GM19351 (cell line): ENCODE results near the gene S1PR4.

Experiments used
- ATAC-seq: cut with Tn5 transposase; IDR thresholded peaks from one replicate; pipeline ENCODE4 v1.9.1; 2021; ENCODE audit warnings: mild to moderate bottlenecking, moderate library complexity; ENCODE audit not compliant: unreplicated experiment

S1PR4 gene, protein sequence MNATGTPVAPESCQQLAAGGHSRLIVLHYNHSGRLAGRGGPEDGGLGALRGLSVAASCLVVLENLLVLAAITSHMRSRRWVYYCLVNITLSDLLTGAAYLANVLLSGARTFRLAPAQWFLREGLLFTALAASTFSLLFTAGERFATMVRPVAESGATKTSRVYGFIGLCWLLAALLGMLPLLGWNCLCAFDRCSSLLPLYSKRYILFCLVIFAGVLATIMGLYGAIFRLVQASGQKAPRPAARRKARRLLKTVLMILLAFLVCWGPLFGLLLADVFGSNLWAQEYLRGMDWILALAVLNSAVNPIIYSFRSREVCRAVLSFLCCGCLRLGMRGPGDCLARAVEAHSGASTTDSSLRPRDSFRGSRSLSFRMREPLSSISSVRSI

DNA sequence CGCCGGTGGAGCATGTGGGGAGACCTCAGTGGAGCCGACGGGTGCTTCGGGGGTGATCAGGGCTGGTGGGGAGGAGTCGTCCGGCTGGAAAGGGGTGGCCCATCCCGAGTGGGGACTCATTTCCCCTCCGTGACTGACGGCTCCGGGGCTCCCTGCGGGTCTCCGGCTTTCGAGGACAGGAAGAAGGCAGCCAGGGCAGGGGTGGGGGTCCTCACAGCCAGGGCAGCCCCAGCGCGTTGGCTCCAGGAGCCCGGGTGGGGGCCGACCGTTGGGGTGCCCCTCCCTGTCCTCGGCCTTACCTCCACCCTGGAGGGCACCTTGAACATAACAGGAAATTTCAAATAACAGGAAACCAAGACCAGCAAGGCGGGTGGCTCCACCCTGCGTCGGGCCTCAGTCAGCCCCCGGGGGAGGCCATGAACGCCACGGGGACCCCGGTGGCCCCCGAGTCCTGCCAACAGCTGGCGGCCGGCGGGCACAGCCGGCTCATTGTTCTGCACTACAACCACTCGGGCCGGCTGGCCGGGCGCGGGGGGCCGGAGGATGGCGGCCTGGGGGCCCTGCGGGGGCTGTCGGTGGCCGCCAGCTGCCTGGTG is at the start of gene S1PR4:
Gene S1PR4 (plus strand): TSS at position 393 of the 596 bp plus-strand sequence. CDS start 24 bp downstream, at position 417.
- no peak for ATAC-seq

DNA sequence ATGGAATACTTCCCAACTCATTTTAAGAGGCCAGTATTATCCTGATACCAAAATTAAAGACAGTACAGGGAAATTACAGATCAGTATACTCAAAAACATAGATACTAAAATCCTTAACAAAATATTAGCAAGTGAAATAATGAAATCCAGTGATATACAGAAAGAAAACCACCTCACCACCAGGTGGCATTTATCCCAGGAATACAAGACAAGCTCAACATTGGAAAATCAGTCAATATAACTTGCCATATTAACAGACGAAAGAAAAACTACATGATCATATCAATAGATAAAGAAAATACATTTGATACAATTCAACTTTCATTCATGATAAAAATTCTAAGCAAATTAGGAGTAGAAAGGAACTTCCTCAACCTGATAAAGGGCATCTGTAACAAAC is 49.5 kb upstream of the S1PR4 start:
- no peak for ATAC-seq

DNA sequence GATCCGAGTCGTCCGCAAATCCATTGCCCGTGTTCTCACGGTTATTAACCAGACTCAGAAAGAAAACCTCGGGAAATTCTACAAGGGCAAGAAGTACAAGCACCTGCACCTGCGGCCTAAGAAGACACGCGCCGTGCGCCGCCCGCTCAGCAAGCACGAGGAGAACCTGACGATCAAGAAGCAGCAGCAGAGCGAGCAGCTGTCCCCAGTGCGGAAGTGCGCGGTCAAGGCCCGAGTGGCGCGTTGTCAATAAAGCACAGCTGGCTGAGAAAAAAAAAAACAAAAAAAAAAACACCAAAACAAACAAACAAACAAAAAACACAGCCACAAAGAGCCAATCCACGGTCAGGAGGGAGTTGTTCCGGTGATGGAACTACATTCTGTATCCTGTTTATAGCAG is 47.4 kb upstream of the S1PR4 start:
- no peak for ATAC-seq

DNA sequence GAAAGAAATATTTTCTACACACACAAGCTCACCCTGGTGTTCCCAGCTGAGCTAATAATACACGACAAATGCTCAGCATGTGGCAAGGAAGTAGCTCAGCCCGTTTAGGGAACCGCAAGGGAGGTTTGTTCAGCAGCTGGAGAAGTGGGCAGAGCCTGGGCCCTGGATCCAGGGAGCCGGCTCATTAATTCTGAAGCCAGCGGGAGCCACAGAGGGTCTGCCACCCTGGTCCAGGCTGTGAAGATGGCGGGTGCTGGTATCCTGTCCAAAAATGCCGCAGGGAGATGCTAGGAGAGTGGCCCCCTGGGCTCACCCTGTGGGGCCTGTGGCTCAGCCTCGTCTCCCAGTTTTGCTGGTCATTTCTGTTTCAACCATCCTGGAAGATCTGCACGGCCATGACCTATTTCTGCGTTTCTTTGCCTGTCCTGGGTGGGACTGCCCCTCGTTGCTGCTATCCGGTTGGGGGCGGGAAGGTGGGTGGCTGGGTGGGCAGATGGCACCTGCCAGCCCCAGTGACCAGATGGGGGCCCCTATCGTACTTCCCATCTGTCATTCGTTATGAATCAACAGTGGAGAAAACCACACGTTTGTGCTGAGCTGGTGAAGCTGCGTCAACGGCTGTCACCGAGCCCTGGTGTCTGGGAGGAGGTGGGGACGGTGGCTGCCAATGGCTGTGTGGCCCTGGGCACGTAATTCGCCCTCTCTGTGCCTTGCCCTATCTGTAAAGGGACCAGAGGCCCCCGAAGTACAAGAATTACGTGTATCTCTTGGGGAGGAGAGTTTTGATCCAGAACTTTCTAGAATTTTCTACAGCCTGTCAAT is 45.4 kb upstream of the S1PR4 start:
- ATAC-seq, result no peak

DNA sequence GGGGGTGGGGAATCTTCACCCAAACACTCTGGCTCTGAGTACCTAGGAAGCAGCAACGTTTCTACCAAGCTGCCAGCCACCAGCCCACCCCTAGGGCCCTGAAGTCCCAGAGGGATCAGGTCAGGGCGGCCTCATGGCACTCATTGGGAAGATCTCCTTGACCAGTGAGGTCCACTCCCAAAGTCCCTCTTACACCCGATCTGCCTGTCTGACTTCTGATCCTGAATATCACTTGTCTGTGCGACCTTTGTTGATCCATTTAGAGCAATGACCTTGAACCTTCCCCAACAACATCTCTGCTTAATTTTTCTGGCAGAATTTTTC is 44.8 kb upstream of the S1PR4 start:
- no peak for ATAC-seq

DNA sequence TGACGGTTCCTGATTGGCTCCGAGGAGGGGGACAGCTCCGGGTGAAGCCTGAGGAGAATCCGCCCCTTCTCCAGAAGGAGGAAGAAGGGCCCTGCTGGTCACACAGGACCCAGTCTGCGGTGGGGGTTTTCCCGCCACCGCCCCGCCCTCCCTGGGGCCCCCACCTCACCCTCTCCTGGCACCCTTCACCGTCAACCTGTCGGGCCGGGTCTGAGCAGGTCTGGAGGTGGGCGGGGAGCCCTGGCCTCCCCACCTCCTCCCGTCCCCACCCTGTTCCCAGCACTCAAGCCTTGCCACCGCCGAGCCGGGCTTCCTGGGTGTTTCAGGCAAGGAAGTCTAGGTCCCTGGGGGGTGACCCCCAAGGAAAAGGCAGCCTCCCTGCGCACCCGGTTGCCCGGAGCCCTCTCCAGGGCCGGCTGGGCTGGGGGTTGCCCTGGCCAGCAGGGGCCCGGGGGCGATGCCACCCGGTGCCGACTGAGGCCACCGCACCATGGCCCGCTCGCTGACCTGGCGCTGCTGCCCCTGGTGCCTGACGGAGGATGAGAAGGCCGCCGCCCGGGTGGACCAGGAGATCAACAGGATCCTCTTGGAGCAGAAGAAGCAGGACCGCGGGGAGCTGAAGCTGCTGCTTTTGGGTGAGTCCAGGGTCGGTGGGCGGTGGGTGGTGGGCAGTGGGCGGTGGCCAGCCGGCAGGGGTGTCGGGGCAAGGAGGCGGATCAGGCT is 42.4 kb upstream of the S1PR4 start, which contains the start of gene GNA15:
Gene GNA15 (plus strand): TSS at position 73 of the 723 bp plus-strand sequence. CDS start 418 bp downstream, at position 491.
- no peak for ATAC-seq

DNA sequence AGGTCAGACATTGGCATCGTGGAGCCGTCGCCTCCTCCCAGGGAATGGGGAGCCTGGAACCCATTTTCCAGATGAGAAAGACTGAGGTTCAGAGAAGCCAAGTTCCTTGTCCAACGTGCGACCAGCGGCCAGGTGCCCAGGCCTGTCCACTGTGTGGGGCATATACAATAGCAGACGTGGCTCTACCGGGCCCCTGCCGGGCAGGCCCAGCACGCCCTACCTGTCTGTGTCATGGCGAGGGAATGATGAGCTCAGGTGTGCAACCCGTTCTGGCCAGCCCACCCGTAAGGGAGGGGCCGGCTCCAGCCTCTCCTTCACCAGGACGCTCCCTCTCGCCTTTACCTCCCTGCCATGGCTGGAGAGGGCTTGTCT is 41.9 kb upstream of the S1PR4 start:
- ATAC-seq, result no peak

DNA sequence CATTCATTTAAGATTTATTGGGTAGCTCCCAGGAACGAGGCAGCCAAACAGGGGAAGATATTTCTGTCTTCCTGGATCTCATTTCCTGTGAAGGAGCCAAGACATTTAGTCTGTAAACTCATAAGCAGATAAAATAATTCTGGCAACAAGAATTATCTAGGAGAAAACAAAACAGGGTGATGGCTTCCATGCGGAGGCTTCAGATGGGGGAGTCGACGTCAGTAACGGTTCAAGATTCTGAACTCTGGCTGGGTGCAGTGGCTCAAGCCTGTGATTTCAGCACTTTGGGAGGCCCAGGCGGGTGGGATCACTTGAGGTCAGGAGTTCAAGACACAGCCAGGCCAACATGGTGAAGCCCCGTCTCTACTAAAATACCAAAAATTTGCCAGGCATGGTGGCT is 41.5 kb upstream of the S1PR4 start:
- ATAC-seq, result no peak

DNA sequence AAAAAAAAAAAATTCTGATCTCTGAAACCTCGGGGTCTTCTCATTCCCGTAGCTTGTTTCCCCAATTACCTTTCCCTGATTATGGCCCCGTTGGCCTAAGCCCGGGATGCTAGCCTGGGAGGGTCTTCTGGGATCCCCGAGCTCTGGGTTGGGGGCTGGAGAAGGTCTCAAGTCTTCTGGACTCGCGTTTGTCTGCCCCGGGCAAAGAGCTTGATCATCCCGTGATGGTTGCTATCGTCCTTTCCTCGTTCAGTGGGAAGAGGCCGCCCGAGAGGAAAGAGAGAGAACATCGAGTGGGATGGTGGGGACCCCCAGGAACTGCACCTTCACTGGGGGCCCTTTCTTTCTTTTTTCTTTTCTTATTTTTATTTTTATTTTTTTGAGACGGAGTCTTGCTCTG is 40.3 kb upstream of the S1PR4 start:
- no peak for ATAC-seq

DNA sequence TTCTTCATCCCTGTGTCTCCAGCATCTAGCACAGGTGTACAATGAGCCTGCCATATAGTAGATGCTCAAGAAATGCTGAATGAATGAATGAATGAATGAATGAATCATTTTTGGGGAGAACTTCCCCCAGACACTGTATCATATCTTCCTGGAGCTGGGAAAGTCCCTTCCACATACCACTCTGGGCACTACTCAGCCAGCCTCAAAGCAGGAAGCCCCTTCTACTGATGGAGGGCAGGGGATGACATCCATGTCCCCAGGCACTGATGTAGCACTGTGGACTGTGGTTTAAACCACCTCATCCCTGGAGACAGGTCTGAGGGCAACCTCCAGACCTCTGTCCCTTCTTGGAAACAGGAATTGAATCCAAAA is 37.9 kb upstream of the S1PR4 start:
- no peak for ATAC-seq

DNA sequence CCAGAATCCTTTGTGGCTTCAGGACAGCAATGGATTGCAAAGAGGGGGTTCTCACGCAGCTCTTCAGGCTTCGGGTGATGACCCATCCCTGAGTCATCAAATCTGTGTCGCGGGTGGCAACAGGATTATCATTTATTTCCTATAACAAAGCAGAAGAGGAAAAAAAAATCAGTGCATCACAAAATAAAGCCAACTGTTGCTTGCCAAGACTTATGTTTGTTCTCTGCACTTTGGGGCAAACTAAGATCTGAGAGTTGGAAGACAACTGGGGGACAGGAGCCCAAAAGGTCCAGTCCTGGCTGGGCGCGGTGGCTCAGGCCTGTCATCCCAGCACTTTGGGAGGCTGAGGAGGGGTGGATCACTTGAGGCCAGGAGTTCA is 36.3 kb upstream of the S1PR4 start:
- no peak for ATAC-seq

DNA sequence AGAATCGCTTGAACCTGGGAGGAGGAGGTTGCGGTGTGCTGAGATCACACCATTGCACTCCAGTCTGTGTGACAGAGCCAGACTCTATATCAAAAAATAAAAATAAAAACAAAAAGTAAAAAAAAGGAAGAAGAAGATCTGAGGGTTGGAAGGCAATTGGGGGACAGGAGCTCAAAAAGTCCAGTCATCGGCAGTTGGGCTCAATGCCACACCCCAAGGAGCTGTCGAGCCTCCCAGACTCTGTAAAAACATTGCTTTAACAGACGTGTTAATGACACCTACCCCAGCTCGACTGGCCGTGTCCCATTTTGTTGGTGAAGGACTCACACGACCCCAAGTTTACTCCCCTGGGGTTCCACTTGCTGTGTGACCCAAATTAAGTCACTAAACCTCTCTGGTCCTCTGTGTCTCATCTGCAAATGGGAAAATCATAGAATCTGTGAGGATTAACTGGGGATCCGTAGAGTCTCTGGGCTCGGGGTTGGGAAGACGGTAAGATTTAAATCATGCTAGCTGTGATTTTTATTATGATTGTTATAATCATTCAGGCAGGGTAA is 35.7 kb upstream of the S1PR4 start:
- no peak for ATAC-seq

DNA sequence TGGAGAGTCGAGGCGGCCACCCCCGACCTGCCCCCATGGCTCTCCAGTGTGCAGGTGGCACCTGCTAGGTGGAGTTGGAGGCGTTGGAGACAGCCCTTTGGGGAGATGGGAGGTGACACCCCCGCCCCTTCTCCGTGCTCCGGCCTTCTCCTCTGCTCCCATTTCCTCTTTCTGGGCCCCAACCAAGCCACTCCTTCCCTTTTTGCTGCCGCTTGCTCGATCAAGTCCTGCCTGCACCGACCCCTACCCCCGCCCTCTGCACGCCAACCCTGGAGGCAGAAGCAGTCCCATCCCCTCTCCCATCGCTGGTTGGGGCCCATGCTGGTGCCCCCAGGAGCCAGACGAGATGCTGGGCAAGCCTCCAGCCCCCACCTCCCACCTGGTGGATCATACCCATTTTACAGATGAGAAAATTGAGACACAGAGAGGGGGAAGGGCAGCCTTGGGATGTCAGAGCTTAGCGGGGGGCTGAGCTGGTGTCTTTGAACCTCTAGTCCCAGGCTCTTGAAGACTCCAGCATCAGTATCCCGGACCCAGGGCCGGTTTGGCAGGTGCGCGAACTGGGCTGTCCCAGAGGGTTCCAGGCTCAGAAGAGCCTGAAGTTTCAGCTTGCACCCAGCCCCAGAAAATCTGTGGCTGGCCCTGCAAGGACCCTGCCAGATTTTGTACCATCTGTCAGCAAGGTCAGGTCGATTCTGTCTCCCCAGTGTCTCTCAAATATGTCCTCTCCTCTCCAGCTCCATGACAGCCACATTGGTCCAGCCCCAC is 32.5 kb upstream of the S1PR4 start:
- no peak for ATAC-seq

DNA sequence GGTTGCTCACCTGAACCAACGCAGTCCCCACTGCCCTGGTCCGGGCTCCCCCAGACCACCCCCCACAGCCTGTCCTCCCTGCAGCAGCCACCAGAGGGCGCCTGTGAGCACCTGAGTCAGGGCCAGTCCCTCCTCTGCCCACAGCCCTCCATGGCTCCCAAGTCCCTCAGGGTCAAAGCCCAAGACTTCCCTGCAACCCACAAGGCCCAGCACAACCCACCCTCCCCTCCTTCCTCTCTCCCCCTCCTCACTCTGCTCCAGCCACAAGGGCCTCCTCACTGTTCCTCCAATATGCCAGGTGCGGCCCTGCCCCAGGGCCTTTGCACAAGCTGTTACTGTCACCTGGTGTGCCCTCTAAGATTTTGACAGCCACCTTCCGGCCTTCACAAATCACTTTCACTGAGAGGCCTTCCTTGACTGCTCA is 31.9 kb upstream of the S1PR4 start:
- ATAC-seq, result no peak

DNA sequence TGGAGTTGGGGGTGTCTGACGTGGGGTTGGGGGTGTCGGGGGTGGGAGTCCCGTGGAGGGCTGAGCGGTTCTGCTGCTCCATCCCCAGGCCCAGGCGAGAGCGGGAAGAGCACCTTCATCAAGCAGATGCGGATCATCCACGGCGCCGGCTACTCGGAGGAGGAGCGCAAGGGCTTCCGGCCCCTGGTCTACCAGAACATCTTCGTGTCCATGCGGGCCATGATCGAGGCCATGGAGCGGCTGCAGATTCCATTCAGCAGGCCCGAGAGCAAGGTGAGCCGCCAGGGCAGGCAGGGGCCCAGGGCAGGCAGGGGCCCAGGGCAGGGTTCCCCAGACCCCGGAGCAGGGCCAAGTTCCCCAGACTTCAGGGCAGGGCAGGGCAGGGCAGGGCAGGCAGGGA is 30.1 kb upstream of the S1PR4 start:
- ATAC-seq, result no peak

DNA sequence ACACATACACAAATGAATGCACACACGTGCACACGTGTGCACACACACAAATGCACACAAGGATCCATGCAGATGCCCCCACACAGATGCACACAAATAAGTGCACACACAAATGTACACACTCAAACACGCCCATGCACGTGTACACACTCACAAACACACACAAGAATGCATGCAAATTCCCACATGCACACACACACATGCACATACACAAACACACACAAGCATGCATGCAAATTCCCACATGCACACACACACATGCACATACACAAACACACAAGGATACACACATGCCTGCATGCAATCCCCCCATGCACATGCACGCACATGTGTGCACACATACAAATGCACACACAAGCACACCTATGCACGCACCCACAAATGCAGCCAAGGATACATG is 29.5 kb upstream of the S1PR4 start:
- ATAC-seq, result no peak

DNA sequence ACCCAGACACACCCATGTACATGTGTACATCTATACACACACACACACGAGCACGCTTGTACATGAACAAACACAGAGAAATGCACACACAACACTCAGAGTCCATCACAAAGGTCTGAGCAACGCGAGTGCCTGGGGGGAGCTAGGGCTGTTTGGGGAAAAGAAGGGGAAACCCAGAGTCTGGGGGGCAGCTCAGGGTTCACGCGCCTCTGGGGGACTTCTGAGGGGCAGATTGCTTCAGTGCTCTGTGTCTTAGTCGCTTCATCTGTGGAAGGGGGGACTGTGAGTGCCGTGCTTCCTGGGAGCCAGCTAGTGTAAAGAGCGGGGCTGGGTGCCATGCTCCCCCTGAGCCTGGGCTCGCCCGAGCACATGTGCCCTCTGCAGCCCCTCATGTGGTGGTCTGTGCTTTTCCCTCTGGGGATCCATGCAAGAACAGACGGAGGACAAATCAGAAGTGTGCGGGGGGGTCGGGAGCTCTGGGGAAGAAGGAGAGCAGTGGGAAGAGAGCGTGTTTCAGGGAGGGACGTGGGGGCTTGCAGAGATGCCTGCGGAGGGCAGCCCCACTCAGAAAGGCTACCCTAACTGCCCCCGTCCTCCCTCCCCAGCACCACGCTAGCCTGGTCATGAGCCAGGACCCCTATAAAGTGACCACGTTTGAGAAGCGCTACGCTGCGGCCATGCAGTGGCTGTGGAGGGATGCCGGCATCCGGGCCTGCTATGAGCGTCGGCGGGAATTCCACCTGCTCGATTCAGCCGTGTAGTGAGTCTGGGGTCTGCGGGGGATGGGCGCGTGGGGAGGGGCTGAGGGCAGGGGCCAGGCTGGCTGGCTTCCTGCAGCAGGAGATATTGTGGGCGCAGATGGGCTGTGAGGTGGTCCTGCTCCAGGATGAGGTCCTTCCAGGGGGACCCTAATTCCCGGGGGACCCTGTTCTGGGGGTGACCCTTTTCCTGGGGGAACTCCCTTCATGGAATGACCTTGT is 28.8 kb upstream of the S1PR4 start:
- ATAC-seq, result no peak

DNA sequence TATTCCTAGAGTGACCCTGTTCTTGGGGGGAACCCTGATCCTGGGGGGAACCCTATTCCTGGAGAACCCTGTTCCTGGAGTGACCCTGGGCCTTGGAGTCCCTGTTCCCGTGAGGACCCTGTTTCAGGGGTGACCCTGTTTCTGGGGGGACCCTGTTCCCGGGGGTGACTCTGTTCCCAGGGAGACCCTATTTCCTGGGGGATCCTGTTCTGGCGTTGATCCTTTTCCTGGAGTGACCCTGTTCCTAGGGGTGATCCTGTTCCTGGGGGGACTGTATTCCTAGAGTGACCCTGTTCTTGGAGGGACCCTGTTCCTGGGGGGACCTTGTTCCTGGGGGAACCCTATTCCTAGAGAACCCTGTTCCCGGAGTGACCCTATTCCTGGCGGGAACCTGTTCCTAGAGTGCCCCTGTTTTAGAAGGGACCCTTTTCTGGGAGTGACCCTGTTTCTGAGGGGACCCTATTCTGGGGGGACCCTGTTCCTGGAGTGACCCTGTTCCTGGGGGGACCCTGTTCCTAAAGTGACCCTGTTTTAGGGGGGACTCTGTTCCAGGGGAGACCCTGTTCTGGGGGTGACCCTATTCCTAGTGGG is 27.7 kb upstream of the S1PR4 start:
- ATAC-seq, result no peak
